Thymus (tissue), 11 donors: Measurements from ENCODE around the gene KIF22. TPM values are rescaled to one million over a fixed set of nuclear protein-coding genes. Genes with fewer than 3 reads are reported as not detected.
A peak's percentile ranks its signal among the peaks of the same experiment; 100 is the strongest.

Experiments
- DNase-seq, 9 donors: peaks; one replicate each; pipeline ENCODE4 v3.0.0-alpha.2; 2013; ENCODE audit warnings: low spot score in 9 of 9, low read depth in 6 of 9, missing footprints in 1 of 9
- H3K27ac ChIP-seq, 2 donors: one replicate each; pipeline ENCODE4 v1.5.1; 2013; ENCODE audit warnings: control low read depth in 1 of 2, low read depth in 1 of 2, low read length in 1 of 2, mild to moderate bottlenecking in 1 of 2, moderate library complexity in 1 of 2
- H3K27me3 ChIP-seq, 2 donors: one replicate each; pipeline ENCODE4 v1.5.1; 2013; ENCODE audit warnings: low read length in 1 of 2; ENCODE audit not compliant: control insufficient read depth in 2 of 2, insufficient read depth in 1 of 2
- H3K36me3 ChIP-seq, 2 donors: one replicate each; pipeline ENCODE4 v1.5.1; 2013; ENCODE audit warnings: low read length in 1 of 2, mild to moderate bottlenecking in 1 of 2, moderate library complexity in 1 of 2; ENCODE audit not compliant: control insufficient read depth in 2 of 2, insufficient read depth in 2 of 2
- H3K4me1 ChIP-seq, 2 donors: one replicate each; pipeline ENCODE4 v1.5.1; 2013; ENCODE audit warnings: low read length in 2 of 2; ENCODE audit not compliant: control insufficient read depth in 2 of 2, insufficient read depth in 2 of 2
- H3K4me3 ChIP-seq, 2 donors: one replicate each; pipeline ENCODE4 v1.5.1; 2013; ENCODE audit warnings: low read length in 2 of 2, control low read depth in 1 of 2, mild to moderate bottlenecking in 1 of 2
- H3K9me3 ChIP-seq, 2 donors: one replicate each; pipeline ENCODE4 v1.5.1; 2013; ENCODE audit warnings: low read length in 1 of 2, mild to moderate bottlenecking in 1 of 2; ENCODE audit not compliant: control insufficient read depth in 2 of 2, insufficient read depth in 1 of 2
- WGBS: extraction: QIAGEN DNeasy Blood & Tissue Kit; methylation state at CpG from one replicate; pipeline ENCODE4 v1.1.7; 2013; 5-methylcytosine and 5-hydroxymethylcytosine counted together
- polyA plus RNA-seq: library from polyadenylated mRNA; stranded (reverse); fragments of 200-250 nt; gene quantifications from one replicate; pipeline ENCODE4 v1.2.3, GENCODE V29; 2013
- total RNA-seq: library from RNA; stranded (reverse); fragments of 120-200 nt; gene quantifications from one replicate; pipeline ENCODE4 v1.2.4, GENCODE V29; 2013
- donor health status: healthy.

Gene KIF22
- total and polyA plus RNA-seq, 2 donors: 82.5 to 105 TPM

DNA sequence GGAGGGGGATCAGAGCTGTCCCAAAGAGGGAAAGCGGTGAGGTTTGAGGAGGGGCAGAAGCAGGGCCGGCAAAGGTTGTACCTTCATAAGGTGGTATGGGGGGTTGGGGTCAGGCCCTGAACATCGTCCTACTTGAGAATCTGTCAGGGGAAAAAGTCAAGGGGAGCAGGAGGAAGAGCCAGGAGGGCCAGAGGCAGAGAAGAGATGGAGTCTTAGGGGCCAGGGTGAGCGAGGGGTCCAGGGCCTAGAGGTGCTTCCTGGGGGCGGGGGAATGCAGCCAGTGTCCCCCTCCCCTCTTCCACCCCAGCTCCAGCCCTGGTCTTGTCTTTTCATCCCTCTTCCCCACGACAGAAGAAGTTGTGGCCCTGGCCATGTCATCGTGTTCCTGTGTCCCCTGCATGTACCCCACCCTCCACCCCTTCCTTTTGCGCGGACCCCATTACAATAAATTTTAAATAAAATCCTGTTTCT lies 20.2 kb downstream of the KIF22 start:
- peaks cover 8 to 47% of the 10 kb centered on the region in 2 donors for H3K27me3 ChIP-seq
- H3K36me3 ChIP-seq: peaks cover 25 to 38% of the 10 kb centered on the region in 2 donors
- H3K9me3 ChIP-seq: peaks cover 0 to 5% of the 10 kb centered on the region in 2 donors
- H3K4me1 ChIP-seq: peaks cover 37 to 81% of the 10 kb centered on the region in 2 donors
- peak overlapping the region in 1 of 2 donors; percentile 38 for H3K4me3 ChIP-seq
- DNase-seq: no peak
- WGBS: 70% methylated on average over 9 of the region's 9 CpGs
- peak overlapping the region; percentile 19 to 30 for H3K27ac ChIP-seq

DNA sequence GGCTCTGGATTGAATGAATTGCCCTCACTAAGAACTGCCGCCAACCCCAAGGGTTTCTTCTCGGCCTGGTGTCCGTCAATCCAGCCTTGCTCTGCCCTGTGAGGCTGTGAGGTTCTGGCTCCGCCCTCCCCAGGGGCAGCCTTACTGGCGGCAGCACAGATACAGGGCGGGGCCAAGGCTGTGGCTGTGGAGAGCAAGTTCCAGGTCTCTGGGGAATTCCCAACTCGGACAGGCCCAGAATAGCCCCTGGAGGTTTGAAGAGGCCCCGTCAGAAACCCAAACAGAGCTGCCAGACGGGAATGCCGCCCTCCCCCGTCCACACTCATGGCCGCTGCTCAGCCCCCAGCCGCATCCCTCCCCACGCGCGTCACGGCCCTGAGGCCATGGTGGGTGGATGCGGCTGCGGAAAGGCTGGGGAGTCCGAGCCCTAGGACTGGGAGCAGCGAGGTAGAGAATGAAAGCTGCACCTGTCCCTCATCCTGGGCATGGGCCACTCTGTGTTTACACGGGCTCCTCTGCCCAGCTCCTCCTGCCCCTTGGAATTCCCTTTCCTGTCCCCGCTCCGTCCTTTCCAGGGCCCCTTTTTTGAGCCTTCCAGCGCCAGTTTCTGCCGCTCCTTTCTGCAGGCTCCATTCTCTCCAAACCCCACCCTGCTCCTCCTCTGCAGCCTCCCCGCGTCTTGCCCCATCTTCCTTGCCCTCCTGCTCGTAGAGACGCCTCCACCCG lies 20.8 kb downstream of the KIF22 start:
- Histone ChIP-seq H3K4me3 (peak overlapping the region; percentile 37 to 38), H3K9me3 (peaks cover 0 to 9% of the 10 kb centered on the region in 2 donors), H3K36me3 (peaks cover 25 to 38% of the 10 kb centered on the region in 2 donors), H3K4me1 (peaks cover 37 to 81% of the 10 kb centered on the region in 2 donors), H3K27me3 (peaks cover 8 to 47% of the 10 kb centered on the region in 2 donors), H3K27ac (peak overlapping the region; percentile 39 to 61)
- DNase-seq: peak in 3 of 9 donors; percentile 57 to 76 (median 60)
- 6% methylated on average over 31 of the region's 31 CpGs for WGBS

DNA sequence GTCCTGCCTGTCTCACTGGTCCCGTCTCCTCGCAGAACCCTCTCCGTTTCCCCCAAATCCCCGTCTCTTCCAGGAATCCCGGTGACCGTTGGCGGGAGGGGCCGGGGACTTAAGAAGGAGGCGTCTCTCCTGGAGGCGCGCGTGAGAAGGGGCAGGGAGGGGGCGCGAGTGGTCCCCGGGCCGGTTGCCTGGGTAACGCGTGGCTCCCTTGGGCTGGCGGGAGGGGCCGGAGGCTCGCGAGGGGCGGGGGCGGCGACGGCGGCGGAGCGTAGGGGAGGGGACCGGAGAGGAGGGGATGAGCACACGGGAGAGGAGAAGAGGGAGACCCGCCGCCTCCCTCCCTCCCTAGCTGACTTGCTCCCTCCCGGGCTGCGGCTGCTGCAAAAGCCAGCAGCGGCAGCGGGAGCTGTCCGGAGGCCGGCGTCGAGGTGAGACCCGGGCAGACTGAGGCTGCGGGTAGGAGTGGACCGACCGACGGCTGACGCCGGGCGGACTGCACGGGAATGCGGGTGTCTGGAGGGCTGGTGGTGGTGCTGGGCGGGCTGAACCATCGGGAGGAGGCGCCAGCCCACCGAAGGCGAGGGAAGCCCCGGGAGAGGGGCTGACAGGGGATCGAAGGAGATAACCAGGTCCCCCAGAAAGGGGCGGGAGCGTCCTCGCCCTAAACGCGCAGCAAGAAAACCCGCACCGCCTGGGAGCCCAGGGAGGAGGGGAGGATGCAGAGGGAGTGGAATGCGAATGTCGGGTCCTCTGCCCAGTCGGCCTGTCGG lies 21.5 kb downstream of the KIF22 start, which contains the start of gene PRRT2:
Gene PRRT2 (plus strand): TSS at position 298 of the 770 bp plus-strand sequence. CDS start 862 bp downstream, outside the sequence.
- H3K36me3 ChIP-seq: peaks cover 25 to 38% of the 10 kb centered on the region in 2 donors
- H3K4me1 ChIP-seq: peaks cover 38 to 83% of the 10 kb centered on the region in 2 donors
- peaks cover 0 to 11% of the 10 kb centered on the region in 2 donors for H3K9me3 ChIP-seq
- DNase-seq: peak in 3 of 9 donors; percentile 33 to 61 (median 51)
- peaks cover 8 to 47% of the 10 kb centered on the region in 2 donors for H3K27me3 ChIP-seq
- WGBS: 7% methylated on average over 69 of the region's 69 CpGs
- peak within 1 kb of the TSS; percentile 39 to 61 for H3K27ac ChIP-seq
- H3K4me3 ChIP-seq: peak within 1 kb of the TSS; percentile 37 to 40

DNA sequence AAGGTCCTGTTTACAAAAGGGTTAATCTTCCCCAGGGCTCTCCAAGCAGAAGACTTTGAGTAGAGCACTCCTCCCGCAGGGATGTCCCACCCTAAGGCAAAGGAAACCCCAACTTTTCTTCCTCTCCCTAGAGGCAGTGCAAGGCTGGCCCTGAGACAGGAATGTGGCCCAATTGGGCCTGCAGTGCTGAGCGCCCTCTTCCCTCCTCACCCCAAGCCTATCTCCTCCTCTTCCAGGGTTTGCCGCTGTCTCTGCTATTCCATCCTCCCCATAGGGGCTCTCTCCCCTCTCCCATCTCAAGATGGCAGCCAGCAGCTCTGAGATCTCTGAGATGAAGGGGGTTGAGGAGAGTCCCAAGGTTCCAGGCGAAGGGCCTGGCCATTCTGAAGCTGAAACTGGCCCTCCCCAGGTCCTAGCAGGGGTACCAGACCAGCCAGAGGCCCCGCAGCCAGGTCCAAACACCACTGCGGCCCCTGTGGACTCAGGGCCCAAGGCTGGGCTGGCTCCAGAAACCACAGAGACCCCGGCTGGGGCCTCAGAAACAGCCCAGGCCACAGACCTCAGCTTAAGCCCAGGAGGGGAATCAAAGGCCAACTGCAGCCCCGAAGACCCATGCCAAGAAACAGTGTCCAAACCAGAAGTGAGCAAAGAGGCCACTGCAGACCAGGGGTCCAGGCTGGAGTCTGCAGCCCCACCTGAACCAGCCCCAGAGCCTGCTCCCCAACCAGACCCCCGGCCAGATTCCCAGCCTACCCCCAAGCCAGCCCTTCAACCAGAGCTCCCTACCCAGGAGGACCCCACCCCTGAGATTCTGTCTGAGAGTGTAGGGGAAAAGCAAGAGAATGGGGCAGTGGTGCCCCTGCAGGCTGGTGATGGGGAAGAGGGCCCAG lies 22.4 kb downstream of the KIF22 start:
- Histone ChIP-seq H3K4me1 (peaks cover 47 to 88% of the 10 kb centered on the region in 2 donors), H3K9me3 (peaks cover 0 to 11% of the 10 kb centered on the region in 2 donors), H3K36me3 (peaks cover 25 to 34% of the 10 kb centered on the region in 2 donors), H3K27me3 (peaks cover 8 to 47% of the 10 kb centered on the region in 2 donors), H3K4me3 (peak overlapping the region in 1 of 2 donors; percentile 40), H3K27ac (no peak overlapping the region)
- 91% methylated on average over 9 of the region's 9 CpGs for WGBS
- DNase-seq: no peak

DNA sequence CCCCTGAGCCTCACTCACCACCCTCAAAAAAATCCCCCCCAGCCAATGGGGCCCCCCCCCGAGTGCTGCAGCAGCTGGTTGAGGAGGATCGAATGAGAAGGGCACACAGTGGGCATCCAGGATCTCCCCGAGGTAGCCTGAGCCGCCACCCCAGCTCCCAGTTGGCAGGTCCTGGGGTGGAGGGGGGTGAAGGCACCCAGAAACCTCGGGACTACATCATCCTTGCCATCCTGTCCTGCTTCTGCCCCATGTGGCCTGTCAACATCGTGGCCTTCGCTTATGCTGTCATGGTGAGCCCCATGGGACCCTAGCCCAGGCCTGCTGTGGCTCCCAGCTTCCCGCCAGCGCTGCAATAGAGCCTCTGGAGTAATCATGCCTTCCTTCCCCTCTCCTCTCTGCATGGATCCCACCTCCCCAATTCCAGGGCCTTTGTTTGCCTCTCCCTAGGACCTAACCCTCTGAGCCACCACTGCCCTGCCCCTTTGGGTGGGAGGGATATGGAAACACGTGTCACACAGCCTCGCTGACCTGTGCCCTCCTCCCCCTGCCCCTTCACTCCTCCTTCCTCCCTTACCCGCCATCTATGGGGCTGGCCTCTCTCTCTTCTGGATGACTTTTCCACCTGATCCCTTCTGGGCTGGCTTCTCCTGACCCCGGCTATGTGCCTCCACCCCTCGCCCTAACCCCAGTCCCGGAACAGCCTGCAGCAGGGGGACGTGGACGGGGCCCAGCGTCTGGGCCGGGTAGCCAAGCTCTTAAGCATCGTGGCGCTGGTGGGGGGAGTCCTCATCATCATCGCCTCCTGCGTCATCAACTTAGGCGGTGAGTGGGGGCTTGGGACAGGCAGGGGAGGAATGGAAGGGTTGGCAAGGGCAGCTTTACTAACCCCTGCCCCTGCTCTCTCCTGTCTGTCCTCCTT lies 23.4 kb downstream of the KIF22 start:
- 93% methylated on average over 24 of the region's 24 CpGs for WGBS
- DNase-seq: no peak
- peaks cover 44 to 88% of the 10 kb centered on the region in 2 donors for H3K4me1 ChIP-seq
- H3K9me3 ChIP-seq: peaks cover 0 to 11% of the 10 kb centered on the region in 2 donors
- H3K27ac ChIP-seq: no peak overlapping the region
- H3K4me3 ChIP-seq: no peak overlapping the region
- peaks cover 22 to 34% of the 10 kb centered on the region in 2 donors for H3K36me3 ChIP-seq
- H3K27me3 ChIP-seq: peaks cover 8 to 47% of the 10 kb centered on the region in 2 donors

DNA sequence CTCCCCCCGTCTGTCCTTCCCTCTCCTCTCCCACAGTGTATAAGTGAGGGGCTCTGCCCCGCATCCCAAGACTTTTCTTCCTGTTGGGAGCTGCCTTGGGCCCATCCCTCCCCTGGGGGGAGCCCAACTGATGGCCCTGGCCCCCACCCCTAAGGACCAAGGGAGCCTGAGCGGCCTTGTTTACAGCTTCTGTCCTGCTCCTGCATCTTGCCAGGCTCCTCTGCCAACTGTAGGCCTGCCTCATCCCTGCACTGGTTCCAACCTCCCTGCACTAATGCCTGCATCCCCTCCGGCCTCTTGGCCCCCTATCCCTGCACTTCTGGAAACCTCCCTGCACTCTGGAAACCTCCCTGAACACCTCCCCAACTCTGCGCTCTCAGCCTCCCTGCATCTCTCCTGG lies 24.0 kb downstream of the KIF22 start:
- Histone ChIP-seq H3K4me1 (peaks cover 44 to 88% of the 10 kb centered on the region in 2 donors), H3K36me3 (peaks cover 20 to 33% of the 10 kb centered on the region in 2 donors), H3K27ac (peak overlapping the region in 1 of 2 donors; percentile 96), H3K27me3 (peaks cover 8 to 47% of the 10 kb centered on the region in 2 donors), H3K9me3 (peaks cover 0 to 11% of the 10 kb centered on the region in 2 donors), H3K4me3 (no peak overlapping the region)
- WGBS: 95% methylated on average over 5 of the region's 5 CpGs
- no peak for DNase-seq

DNA sequence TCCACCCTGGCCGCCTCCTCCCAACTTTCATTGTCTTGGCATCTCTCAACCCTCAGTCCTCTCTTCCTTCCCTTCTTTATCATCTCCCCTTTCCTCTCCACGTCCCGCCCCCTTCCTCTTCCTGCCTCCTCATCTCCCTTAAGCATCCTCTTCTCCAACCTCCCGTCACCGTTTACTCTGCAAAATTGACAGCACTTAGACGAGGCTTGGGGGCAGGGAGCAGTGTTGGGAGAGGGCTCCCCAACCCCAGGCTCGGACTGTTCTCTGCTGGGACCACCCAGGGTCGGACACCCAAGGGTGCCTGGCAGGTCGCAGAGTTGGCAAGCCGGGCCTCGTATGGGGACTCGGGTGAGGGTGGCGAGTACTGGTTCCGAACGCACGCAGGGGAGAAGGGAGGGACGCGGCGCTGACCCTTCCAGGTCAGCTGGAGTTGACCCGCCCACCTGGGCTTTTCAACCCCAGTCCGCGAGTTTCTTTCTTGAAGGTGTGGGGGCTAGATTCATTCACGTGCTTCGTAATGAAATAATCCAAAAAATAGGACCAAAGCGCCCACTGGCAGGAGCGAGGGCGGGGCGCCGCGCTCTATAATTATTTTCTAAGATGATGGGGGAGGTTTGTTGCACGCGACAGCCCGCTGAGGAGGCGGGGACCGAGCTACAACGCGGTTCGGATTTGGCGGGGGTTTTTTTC lies 24.6 kb downstream of the KIF22 start:
- 10% methylated on average over 39 of the region's 39 CpGs for WGBS

More for the DNA sequence above, 24.6 kb downstream of the KIF22 start:
- H3K4me3 ChIP-seq: peak overlapping the region; percentile 72 to 80
- H3K9me3 ChIP-seq: peaks cover 0 to 11% of the 10 kb centered on the region in 2 donors
- H3K27ac ChIP-seq: peak overlapping the region; percentile 39 to 96
- H3K36me3 ChIP-seq: peaks cover 16 to 31% of the 10 kb centered on the region in 2 donors
- DNase-seq: no peak
- H3K4me1 ChIP-seq: peaks cover 44 to 88% of the 10 kb centered on the region in 2 donors
- H3K27me3 ChIP-seq: peaks cover 8 to 45% of the 10 kb centered on the region in 2 donors
